ENCODE measurements around the gene RPS28.

DNA sequence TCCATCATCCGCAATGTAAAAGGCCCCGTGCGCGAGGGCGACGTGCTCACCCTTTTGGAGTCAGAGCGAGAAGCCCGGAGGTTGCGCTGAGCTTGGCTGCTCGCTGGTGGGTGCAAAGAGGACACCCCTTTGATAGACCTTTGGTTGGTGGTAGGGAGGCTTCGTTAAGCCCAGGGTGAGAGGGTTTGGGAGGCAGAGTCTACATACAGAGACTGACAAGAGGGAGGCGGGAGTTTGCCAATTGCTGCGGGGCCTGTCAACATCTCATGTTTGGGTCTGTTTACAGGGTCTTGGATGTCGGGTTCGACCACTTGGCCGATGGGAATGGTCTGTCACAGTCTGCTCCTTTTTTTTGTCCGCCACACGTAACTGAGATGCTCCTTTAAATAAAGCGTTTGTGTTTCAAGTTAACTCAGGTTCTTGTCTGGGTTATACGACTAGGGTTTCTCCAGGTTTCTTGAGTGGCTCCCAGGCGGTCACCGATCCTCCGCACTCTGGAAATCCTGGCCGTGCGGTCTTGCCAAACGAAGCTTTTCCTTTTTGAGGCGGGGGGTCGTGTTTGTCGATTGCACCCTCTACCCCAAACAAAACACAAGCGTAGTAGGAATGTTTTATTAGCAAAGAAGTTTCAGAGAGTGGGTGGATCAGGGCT is 816 bp downstream of the RPS28 start:
- TF ChIP-seq CTCF (IDR thresholded peaks at IDR 0.05 in 4 of 5, conservative IDR thresholded peaks at IDR 0.05 in 1 of 5) (no peak), POLR2A (IDR thresholded peaks at IDR 0.05) (no peak)
